Measurements from ENCODE around the gene EXOC4.

The EXOC4 gene

GRCh38 chr7:133693281-133693680 lies 440.4 kb downstream of the EXOC4 start:
- TF ChIP-seq CTCF (IDR thresholded peaks at IDR 0.05; ENCODE audit: insufficient read depth, low read depth, low read length, missing control alignments): no peak
- DNase-seq (ENCODE audit: low read depth): no peak
- H3K4me3 ChIP-seq (ENCODE audit: low read length): no peak overlapping the region

DNA sequence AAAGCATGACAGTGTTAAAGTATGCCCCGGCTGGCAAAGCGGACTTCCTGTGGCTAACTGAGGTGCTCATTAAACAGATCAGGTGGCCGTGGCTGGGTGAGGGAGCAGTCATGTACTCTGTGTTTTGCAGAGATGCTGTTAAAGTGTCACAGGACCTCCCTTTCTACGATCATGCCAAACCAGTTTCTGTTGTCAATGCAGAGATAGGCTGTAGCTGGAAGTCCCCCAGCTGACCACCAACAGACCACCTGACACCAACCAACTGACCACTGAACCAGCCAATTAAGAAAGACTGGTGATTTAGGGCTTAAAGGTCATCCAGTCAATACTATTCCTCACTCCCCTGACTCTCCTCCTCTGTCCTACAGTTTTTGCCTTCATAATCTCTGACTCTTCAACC lies 443.2 kb downstream of the EXOC4 start:
- TF ChIP-seq CTCF (IDR thresholded peaks at IDR 0.05; ENCODE audit: insufficient read depth, low read depth, low read length, missing control alignments): no peak

GRCh38 chr7:133697585-133697984 lies 444.7 kb downstream of the EXOC4 start:
- TF ChIP-seq CTCF (IDR thresholded peaks at IDR 0.05; ENCODE audit: insufficient read depth, low read depth, low read length, missing control alignments): no peak
- no peak overlapping the region for H3K4me3 ChIP-seq (ENCODE audit: low read length)
- DNase-seq (ENCODE audit: low read depth): no peak

More for the DNA sequence above, 443.2 kb downstream of the EXOC4 start:
- DNase-seq (ENCODE audit: low read depth): no peak
- no peak overlapping the region for H3K4me3 ChIP-seq (ENCODE audit: low read length)

- no peak overlapping the region for H3K4me3 ChIP-seq (ENCODE audit: low read length)
- TF ChIP-seq CTCF (IDR thresholded peaks at IDR 0.05; ENCODE audit: insufficient read depth, low read depth, low read length, missing control alignments): no peak
- DNase-seq (ENCODE audit: low read depth): no peak
These were observed 445.2 kb downstream of the EXOC4 start for GRCh38 chr7:133698127-133698526.

DNA sequence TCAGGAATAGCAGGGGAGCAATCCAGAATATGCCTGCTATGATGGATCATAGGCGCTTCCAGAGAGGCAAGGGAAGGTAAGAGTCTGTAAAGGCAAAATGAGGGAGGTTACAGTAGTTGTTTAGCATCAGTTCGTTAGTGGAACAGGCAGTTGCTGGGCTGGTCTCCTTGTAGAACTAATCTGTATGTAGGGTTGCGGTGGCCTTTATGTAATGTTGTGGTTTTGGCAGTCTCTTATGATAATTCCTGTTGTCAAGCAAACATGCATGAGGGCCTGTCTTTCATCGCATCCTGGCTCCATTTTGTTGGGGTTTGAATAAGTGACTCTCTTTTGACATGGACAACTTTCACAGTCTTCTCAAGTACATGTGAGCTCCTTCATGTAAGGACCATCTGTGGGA lies 446.5 kb downstream of the EXOC4 start:
- H3K4me3 ChIP-seq (ENCODE audit: low read length): no peak overlapping the region
- no peak for TF ChIP-seq CTCF (IDR thresholded peaks at IDR 0.05; ENCODE audit: insufficient read depth, low read depth, low read length, missing control alignments)
- no peak for DNase-seq (ENCODE audit: low read depth)

- no peak overlapping the region for H3K4me3 ChIP-seq (ENCODE audit: low read length)
- no peak for DNase-seq (ENCODE audit: low read depth)
- TF ChIP-seq CTCF (IDR thresholded peaks at IDR 0.05; ENCODE audit: insufficient read depth, low read depth, low read length, missing control alignments): no peak
These were observed 449.2 kb downstream of the EXOC4 start for GRCh38 chr7:133702078-133702477.

GRCh38 chr7:133702960-133703359 lies 450.1 kb downstream of the EXOC4 start:
- no peak overlapping the region for H3K4me3 ChIP-seq (ENCODE audit: low read length)
- no peak for DNase-seq (ENCODE audit: low read depth)
- TF ChIP-seq CTCF (IDR thresholded peaks at IDR 0.05; ENCODE audit: insufficient read depth, low read depth, low read length, missing control alignments): no peak
